T-helper 17 cell (primary cell): Measurements from ENCODE around the gene ZIC1. TPM values are rescaled to one million over a fixed set of nuclear protein-coding genes. Genes with fewer than 3 reads are reported as not detected.

Source experiments
- ATAC-seq: fragments of 150-1000 bp; cut with Tn5 transposase; 2 replicates; pipeline ENCODE4 v1.10.0; 2021; ENCODE audit warnings: mild to moderate bottlenecking, moderate library complexity
- DNase-seq, 3 donors: peaks; one replicate each; pipeline versions ENCODE4 v3.0.0 to v3.0.0-alpha.2; 2020 to 2021
- H3K9me3 ChIP-seq: one replicate; pipeline ENCODE4 v1.7.0; 2013; ENCODE audit warnings: low read length, mild to moderate bottlenecking; ENCODE audit not compliant: control insufficient read depth, poor library complexity, severe bottlenecking
- H3K27ac Mint-ChIP-seq: one replicate; pipeline ENCODE4 v1.8.0; 2022; ENCODE audit warnings: mild to moderate bottlenecking, moderate library complexity, mixed read lengths
- H3K27me3 Mint-ChIP-seq: one replicate; pipeline ENCODE4 v1.8.0; 2022; ENCODE audit warnings: mixed read lengths
- H3K36me3 Mint-ChIP-seq: one replicate; pipeline ENCODE4 v1.8.0; 2022; ENCODE audit warnings: low read depth, mixed read lengths
- H3K4me1 Mint-ChIP-seq: one replicate; pipeline ENCODE4 v1.8.0; 2022; ENCODE audit warnings: mild to moderate bottlenecking, mixed read lengths
- H3K4me3 Mint-ChIP-seq: one replicate; pipeline ENCODE4 v1.8.0; 2022; ENCODE audit warnings: mild to moderate bottlenecking, moderate library complexity, mixed read lengths
- total RNA-seq, 4 donors: library from RNA in 2 of 4; stranded (reverse) in 2 of 4; gene quantifications; one replicate each; pipeline ENCODE4 v1.2.3 and lab custom pipeline; 2022 to 2026

The ZIC1 gene
- total RNA-seq, 2 donors from 2014 or later = not detected

GRCh38 chr3:147412917-147413685, 3.9 kb downstream of the ZIC1 start:
- DNase-seq (no peak), ATAC-seq (no peak)
- H3K36me3 Mint-ChIP-seq = peaks cover 7% of the 10 kb centered on the region
- H3K27me3 Mint-ChIP-seq = peaks cover 67% of the 10 kb centered on the region
- H3K27ac Mint-ChIP-seq = no peak overlapping the region
- H3K4me3 Mint-ChIP-seq = peak overlapping the region; percentile 68
- H3K4me1 Mint-ChIP-seq = peaks cover 6% of the 10 kb centered on the region
- peaks cover 5% of the 10 kb centered on the region for H3K9me3 ChIP-seq

- DNase-seq = no peak
- peak overlapping the region; percentile 68 for H3K4me3 Mint-ChIP-seq
- H3K9me3 ChIP-seq = no peaks in the 10 kb centered on the region
- no peak overlapping the region for H3K27ac Mint-ChIP-seq
- peaks cover 67% of the 10 kb centered on the region for H3K27me3 Mint-ChIP-seq
- H3K4me1 Mint-ChIP-seq = peaks cover 6% of the 10 kb centered on the region
- no peak for ATAC-seq
- peaks cover 5% of the 10 kb centered on the region for H3K36me3 Mint-ChIP-seq
Measured at GRCh38 chr3:147413686-147414389, 4.7 kb downstream of the ZIC1 start.

DNA sequence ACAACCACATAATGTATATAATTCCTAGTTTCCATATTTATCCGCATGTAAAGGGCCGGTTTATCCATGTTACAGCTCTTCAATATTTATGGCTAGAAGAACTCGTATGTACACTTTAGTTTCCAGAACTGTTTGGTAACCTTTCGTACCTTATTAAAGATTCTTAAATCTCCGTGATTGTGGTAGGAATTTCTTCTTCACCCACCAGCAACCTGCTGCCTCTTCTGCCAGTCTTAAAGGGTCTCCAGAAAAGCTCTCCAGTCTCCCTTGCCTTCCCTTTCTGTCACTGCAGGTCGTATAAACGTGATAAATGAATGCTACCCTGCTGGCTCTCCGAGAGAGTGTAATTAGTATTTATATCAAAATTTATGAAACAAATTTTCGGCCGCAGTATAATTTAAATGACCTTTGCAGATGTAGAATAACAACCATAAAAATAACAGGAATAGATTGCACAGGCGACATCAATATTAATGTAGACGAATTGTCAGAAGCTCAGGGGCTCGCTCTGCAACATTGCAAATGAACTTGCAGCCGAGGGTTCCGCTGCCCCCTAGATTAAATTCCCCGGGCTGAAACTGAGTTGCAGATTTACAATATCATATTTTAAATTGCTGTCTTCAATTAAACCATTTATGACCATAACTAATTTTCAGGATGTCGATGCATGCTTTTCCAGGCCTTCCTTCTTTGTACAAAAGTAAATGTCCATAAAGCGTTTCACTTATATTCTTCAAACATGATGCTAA, 5.4 kb downstream of the ZIC1 start:
- Mint-ChIP-seq H3K27ac (no peak overlapping the region), H3K27me3 (peaks cover 73% of the 10 kb centered on the region), H3K36me3 (peaks cover 3% of the 10 kb centered on the region), H3K4me1 (peaks cover 6% of the 10 kb centered on the region), H3K4me3 (no peak overlapping the region)
- DNase-seq (no peak), ATAC-seq (no peak)
- no peaks in the 10 kb centered on the region for H3K9me3 ChIP-seq

- peaks cover 80% of the 10 kb centered on the region for H3K27me3 Mint-ChIP-seq
- H3K36me3 Mint-ChIP-seq = peaks cover 5% of the 10 kb centered on the region
- no peak overlapping the region for H3K4me3 Mint-ChIP-seq
- no peaks in the 10 kb centered on the region for H3K9me3 ChIP-seq
- ATAC-seq (no peak), DNase-seq (no peak)
- H3K4me1 Mint-ChIP-seq = peaks cover 8% of the 10 kb centered on the region
- H3K27ac Mint-ChIP-seq = no peak overlapping the region
Measured at GRCh38 chr3:147415286-147415685, 6.1 kb downstream of the ZIC1 start.

- ATAC-seq (no peak), DNase-seq (no peak)
- Mint-ChIP-seq H3K4me1 (peaks cover 8% of the 10 kb centered on the region), H3K4me3 (no peak overlapping the region), H3K27me3 (peaks cover 81% of the 10 kb centered on the region), H3K36me3 (peaks cover 5% of the 10 kb centered on the region), H3K27ac (no peak overlapping the region)
- H3K9me3 ChIP-seq = no peaks in the 10 kb centered on the region
Measured at GRCh38 chr3:147415874-147416273, 6.7 kb downstream of the ZIC1 start.

DNA sequence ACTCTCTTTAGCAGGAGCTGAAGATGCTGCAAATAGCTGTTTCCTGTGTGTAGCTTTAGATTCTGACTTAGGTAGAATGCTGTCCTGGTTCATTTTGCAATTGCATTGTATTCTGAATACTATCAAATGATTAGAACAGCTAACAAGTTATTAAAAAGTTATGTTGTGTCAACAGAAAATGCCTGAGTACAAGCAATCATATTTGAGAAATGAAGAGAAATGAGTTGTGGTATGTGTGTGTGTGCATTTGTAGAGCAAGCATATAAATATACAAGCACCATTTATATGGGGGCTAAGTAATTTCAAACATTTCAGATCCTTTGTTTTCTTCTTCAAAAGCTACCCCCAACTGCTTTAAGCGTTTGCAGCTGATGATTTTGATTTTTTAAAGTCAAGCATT, 7.8 kb downstream of the ZIC1 start:
- no peak for DNase-seq
- Mint-ChIP-seq H3K4me3 (no peak overlapping the region), H3K36me3 (peaks cover 2% of the 10 kb centered on the region), H3K27ac (no peak overlapping the region), H3K4me1 (peaks cover 2% of the 10 kb centered on the region), H3K27me3 (peaks cover 76% of the 10 kb centered on the region)
- ATAC-seq = no peak
- H3K9me3 ChIP-seq = peaks cover 3% of the 10 kb centered on the region

DNA sequence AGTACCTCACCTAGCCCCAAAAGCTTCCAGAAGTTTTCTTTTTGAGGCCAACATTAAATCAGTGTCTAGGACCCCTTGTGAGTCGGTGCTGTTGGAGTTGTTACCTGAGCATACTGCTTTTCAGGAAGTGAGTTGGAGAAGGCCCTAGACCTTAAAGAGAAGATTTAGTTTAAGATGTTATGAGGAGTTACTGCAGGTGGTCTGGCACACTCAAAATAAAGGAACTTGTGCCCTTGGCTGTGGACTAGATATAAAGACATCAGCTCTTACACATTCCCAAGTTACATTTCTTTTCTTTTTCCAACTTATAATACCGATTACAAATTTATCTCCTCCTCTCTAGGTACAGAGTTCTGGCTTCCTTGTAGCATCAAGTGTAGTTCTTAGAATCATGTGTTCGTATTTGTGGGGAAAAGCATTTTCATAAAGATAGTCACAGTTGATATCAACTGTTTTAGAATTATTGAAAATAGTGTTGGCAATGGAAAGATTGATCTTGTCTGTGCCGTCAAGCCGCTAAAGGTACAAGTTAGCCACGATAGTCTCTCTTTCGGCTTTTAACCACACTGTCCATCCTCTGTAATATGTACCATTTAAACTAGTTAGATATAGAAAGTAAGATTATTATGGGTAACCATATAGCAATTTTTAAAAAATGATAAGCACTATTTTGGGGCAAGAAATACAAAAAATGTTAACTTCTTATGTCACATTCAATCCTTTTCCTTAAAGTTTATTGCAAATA, 8.6 kb downstream of the ZIC1 start:
- Mint-ChIP-seq H3K27ac (no peak overlapping the region), H3K4me1 (peaks cover 2% of the 10 kb centered on the region), H3K27me3 (peaks cover 79% of the 10 kb centered on the region), H3K4me3 (no peak overlapping the region), H3K36me3 (peaks cover 2% of the 10 kb centered on the region)
- DNase-seq = no peak
- ATAC-seq = no peak
- peaks cover 3% of the 10 kb centered on the region for H3K9me3 ChIP-seq

DNA sequence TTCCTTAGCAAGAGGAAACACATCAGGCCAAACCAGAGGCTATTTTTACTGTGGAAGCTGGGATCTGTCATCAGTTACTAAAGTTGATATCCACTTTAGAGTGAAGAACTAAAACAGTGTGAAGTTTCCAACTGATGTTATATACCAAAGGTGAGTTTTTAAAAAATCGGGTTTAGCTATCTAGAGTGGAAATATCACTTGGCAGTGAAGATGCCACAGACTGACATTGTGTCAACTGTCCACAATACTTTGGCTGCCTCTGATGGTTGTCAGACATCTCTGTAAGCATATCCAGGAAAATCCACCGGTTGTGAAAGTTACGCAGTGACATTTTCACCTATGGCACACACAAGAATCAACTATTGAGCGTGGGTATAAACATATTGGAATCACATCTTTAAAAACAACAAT, 9.2 kb downstream of the ZIC1 start:
- Mint-ChIP-seq H3K36me3 (peaks cover 2% of the 10 kb centered on the region), H3K4me3 (no peak overlapping the region), H3K4me1 (peaks cover 2% of the 10 kb centered on the region), H3K27me3 (peaks cover 79% of the 10 kb centered on the region), H3K27ac (no peak overlapping the region)
- DNase-seq (no peak), ATAC-seq (no peak)
- peaks cover 3% of the 10 kb centered on the region for H3K9me3 ChIP-seq

DNA sequence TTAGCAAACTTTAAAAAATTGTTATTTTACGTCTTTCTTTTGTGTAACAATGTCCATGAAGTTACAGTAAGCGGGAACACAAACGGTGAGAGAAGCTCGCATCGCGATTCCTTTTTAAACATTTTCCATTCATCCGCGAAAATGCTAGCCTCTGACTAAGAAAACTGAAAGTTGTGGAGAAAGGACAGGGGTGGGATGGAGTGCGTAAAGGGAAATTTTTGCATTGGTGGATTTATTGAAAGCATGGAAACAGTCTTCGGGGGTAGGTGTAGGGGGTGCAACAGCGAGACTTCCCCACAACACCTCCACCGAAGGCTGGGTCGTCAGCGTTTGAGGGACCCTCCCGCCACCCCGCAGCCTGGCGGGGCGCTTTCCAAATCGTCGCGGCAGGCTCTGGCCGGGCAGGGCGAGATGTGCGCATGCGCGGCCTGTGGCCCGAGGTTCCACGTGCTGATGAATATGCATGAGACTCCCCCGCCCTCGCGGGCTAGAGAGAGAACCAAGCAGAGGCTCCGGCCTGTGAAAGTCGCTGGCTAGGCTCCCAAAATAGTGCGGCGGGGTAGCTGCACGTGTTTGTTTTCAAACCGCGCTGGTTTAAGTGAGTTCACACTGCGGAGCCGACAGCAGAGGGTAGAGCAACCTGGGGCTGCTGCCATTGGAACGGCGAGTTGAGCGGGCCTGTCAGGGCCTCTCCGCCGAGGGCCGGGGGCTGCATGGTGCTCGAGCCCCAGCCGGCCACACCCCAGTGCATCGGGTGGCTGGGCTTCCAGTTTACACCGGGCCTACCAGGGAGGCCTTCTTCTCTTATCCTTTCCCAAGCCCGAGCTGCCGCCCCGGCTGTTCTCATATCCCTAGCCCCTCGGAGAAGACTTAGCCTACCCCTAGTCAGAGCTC, 9.9 kb downstream of the ZIC1 start:
- peaks cover 83% of the 10 kb centered on the region for H3K27me3 Mint-ChIP-seq
- peaks cover 2% of the 10 kb centered on the region for H3K4me1 Mint-ChIP-seq
- peaks cover 7% of the 10 kb centered on the region for H3K36me3 Mint-ChIP-seq
- H3K9me3 ChIP-seq = peaks cover 3% of the 10 kb centered on the region
- no peak overlapping the region for H3K27ac Mint-ChIP-seq
- H3K4me3 Mint-ChIP-seq = no peak overlapping the region
- DNase-seq (no peak), ATAC-seq (no peak)

DNA sequence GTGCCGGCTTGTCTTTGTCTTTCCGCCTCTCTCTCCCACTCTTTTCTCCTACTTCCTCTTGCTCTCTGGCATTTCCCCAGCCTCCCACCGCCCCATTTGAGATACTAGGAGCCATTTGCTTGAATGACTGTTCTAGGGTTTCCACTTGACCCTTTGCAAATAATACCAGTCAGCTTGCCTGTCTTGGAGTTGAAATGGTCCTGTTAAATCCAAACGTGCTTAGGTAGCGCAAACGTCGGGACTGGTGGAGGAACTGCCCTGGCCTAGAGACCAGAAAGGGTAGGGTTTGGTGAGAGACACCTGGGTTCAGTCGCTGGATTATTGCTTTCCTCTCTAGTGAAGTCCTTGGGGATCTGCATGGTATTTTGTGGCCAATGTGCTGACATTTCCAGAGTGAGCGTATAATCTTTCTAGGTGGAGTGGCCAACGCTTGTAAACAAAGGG, 10.6 kb downstream of the ZIC1 start:
- Mint-ChIP-seq H3K36me3 (peaks cover 7% of the 10 kb centered on the region), H3K4me1 (peaks cover 2% of the 10 kb centered on the region), H3K4me3 (peak overlapping the region; percentile 22), H3K27ac (no peak overlapping the region), H3K27me3 (peaks cover 77% of the 10 kb centered on the region)
- ATAC-seq (no peak), DNase-seq (no peak)
- H3K9me3 ChIP-seq = peaks cover 3% of the 10 kb centered on the region

DNA sequence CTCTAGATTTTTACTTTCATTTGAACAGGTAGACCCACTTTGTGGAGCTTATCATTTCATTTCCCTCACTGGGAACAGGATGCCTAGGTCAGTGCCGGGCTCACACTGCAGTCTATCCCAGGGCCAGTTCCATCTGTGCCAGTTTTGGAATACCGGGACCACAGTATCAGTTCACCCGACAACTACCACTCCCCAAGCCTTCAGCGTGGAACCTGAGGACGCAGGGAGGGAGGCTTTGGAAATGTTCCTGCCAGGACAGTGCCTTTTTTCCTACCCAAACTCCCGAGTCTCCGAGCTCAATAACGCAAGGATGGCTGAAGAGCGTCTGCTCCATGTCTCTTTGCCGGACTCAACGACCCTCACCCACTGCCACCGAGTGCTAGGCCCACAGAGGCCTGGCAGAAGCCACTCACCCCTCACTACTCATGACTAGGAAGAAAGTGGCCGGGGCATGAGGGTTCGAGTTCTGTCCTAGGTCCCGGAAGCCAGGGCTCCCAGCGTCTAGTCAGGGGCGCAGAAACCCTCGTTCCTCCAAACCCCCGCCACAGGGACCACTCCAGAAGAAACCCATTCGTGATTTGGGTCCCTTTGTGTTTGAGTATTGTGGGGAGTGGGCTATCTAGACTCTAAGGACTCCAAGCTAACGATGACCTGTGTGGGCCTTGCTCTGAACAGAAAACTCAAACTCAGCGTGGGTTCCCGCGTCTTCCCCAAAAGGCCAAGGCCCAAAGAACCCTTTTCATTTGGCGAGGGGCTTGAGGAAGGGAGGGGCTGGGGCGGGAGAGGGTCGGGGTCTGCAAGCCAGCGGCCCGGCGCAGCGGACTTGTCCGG, 11.4 kb downstream of the ZIC1 start:
- Mint-ChIP-seq H3K27me3 (peaks cover 70% of the 10 kb centered on the region), H3K4me3 (no peak overlapping the region), H3K36me3 (peaks cover 7% of the 10 kb centered on the region), H3K4me1 (peaks cover 2% of the 10 kb centered on the region), H3K27ac (no peak overlapping the region)
- DNase-seq (no peak), ATAC-seq (no peak)
- H3K9me3 ChIP-seq = peaks cover 3% of the 10 kb centered on the region
